Fibroblast of skin of abdomen (primary cell): ENCODE data around the gene GABRB3.

Experiments
- DNase-seq: peaks from one replicate; pipeline ENCODE4 v3.0.0-alpha.2; 2013

Gene GABRB3

DNA sequence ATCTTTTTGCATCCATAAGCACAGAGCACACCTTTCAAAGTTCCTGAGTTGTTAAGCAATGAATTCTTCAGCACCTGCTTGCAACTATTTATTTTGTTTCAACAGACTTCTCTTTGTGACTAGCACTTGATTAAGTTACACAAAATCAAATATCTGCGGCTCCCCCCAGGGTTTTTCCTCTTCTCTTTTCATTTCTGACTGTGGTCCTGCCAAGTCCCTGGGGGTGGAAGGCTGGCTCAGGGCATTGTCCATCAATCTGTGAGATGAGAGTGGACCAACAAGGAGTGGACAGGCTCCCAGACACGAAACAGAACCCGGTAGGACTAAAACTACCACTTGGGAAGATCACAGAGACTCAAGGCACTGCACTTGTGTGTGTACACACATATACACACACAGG lies 96.8 kb downstream of the GABRB3 start:
- DNase-seq = no peak

GRCh38 chr15:26674467-26674866 lies 98.4 kb downstream of the GABRB3 start:
- no peak for DNase-seq

DNA sequence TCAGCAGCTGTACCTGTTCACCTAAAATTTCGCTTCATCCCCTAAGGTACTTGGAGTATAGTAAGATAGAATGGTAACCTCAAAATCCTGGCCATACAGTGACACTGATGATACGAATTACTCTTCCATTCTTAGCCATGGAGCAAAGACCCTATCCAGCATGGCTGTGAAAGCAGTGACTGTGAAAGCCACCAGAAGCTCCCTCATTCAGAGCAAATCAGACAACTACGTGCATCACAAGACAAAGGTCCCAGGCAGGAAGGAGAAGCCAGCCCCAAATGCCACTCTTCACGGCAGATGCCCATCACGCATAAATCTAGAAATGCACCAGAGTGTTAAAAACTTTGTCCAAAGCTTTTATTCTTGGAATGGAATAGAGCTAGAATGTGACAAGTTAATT lies 99.4 kb downstream of the GABRB3 start:
- DNase-seq = no peak

- no peak for DNase-seq
These were observed 102.8 kb downstream of the GABRB3 start for GRCh38 chr15:26670116-26670515.

DNA sequence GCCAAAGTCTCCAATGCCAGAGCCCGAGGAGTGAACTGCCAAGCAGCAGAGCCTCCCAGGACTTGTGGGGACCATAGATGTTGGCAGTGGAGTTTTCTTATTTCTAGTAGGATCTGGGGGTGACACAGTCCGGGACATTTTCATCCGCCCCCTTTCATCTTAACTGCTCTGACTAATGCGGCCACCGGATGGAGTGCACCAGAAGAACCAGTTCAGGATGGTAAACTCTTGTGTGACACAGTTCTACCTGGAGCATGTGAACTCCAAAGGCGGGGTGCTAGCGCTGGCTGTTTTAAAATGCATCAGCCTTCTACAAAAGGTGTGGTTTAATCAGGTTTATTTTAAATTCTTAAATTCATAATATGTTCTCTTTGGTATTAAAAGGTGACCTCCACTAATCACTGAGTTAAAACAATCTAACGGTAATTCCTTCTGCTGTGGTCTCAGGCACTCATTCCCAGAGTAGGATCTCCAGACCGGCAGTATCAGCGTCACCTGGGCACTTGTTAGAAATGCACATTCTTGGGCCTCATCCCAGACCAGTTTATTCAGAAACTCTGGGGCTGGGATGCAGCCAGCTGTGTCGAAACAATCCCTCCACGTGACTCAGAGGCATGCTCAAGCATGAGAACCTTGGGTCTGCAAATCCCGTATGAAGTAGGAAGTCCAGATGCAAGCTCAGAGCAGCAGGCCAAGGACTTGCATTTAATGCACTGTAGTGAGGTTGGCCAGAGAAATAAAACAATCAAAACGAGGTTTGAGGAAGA lies 105.5 kb downstream of the GABRB3 start:
- DNase-seq = no peak

GRCh38 chr15:26665957-26666791 lies 106.7 kb downstream of the GABRB3 start:
- no peak for DNase-seq

- no peak for DNase-seq
These were observed 110.6 kb downstream of the GABRB3 start for GRCh38 chr15:26662283-26662682.

DNA sequence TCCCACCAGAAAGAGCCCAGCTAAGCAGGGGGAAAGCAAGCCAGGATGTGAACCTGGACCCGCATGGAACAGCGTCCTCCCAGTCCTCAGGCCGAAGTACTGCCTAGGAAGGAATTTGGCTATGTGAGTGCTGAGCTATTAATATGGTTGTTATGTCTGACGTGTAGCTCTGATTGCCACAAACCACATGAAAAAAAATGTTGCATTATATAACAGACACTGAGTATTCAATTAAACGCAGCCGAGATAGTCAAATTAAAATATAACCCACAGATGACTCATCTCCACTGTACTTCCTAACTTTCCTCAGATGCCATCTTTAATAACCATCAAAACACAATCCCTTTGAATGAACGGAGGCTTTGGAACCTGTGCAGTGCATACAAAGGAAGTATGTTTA lies 111.1 kb downstream of the GABRB3 start:
- no peak for DNase-seq

DNA sequence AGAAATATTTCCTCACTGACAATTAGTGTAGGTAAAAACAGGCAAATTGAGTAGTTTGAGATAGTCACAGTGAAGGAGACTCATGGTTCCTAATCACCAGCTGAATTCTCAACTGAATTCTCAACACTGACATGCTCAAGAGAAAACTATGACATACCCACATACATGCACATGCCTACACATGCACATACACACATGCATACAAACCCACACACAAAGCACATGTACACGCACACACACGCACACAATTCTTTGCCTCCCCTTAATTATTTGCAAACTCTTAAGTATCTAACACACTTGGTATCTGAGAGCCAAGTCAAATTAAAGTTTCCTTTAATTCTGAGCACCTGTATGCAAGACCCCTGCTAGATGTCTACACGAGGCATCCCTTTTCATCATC lies 111.8 kb downstream of the GABRB3 start:
- DNase-seq = no peak

- no peak for DNase-seq
These were observed 112.6 kb downstream of the GABRB3 start for GRCh38 chr15:26660241-26660640.

GRCh38 chr15:26658290-26658689 lies 114.6 kb downstream of the GABRB3 start:
- no peak for DNase-seq

DNA sequence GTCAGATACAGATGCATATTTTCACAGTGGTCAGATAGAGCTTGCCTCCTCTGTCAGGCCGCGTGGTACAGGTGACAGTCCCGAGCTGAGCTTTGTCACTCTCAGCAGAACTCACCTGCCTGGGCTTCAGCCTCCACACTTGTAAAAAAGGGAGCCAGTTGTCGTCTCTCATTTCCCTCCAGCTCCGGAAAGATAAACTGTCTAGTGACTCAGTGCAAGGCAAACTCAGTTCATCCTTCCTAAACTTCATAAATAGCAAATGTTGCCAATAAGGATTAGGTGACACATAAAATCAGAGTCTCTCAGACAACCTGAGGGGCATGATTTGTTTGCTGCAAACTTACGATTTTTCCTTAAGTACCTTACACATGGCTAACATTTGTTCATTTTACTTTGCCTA lies 116.8 kb downstream of the GABRB3 start:
- no peak for DNase-seq

GRCh38 chr15:26651909-26652308 lies 121.0 kb downstream of the GABRB3 start:
- DNase-seq = no peak

GRCh38 chr15:26648676-26649075 lies 124.2 kb downstream of the GABRB3 start:
- no peak for DNase-seq

GRCh38 chr15:26644948-26645347 lies 127.9 kb downstream of the GABRB3 start:
- DNase-seq = no peak

GRCh38 chr15:26641144-26641543 lies 131.7 kb downstream of the GABRB3 start:
- no peak for DNase-seq

GRCh38 chr15:26640601-26641000 lies 132.3 kb downstream of the GABRB3 start:
- DNase-seq = no peak

DNA sequence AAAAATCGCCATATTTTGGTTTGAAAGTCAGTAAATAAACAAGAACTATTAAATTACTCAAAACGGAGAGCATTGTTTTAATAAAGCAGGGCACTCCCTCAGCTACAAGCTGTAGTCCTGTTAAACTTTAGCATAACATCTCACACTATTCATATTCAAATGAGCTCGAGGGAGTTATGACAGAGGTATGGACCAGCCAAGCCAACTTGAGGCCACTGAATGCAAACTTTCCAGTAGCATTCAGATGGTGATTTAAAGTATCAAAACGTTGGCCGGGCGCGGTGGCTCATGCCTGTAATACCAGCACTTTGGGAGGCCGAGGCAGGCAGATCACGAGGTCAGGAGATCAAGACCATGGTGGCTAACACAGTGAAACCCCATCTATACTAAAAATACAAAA lies 132.9 kb downstream of the GABRB3 start:
- no peak for DNase-seq

- no peak for DNase-seq
These were observed 137.3 kb downstream of the GABRB3 start for GRCh38 chr15:26635614-26636013.

DNA sequence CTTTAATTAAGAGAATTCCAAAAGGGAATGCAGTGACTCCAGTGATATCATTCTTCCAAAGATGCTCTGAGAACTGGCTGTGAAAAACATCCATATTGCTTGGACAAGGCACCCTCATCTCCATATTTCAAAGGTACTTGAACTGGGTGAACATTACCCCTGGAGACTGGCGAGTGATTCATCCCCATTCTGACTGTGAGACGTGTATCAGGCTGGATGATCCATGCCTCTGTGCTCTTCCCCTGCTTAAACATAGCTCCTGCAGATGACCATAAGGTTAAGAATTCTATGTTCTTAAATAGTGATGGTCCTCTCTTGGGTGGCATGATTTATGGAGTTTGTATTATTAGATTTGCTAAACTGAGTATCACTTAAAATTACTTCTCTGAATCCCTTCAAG lies 137.8 kb downstream of the GABRB3 start:
- DNase-seq = no peak

DNA sequence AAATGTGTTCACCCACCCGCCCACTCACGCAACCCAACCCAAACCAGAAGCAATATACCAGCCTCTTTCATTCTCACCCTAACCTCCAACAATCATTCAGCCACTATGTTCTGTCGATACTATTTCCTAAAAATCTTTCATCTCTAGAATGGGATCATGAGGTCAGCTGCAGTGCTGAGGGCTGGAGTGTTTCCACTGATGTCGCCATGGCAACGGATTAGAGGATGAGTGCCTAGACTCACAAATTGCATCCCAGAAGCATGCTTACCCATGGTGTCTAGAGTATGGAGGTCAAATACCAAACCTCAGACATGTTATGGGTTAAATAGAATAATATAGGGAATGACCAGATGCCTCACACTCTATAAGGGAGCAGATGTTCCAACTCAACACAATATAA lies 138.5 kb downstream of the GABRB3 start:
- no peak for DNase-seq

GRCh38 chr15:26632500-26632899 lies 140.4 kb downstream of the GABRB3 start:
- DNase-seq = no peak

DNA sequence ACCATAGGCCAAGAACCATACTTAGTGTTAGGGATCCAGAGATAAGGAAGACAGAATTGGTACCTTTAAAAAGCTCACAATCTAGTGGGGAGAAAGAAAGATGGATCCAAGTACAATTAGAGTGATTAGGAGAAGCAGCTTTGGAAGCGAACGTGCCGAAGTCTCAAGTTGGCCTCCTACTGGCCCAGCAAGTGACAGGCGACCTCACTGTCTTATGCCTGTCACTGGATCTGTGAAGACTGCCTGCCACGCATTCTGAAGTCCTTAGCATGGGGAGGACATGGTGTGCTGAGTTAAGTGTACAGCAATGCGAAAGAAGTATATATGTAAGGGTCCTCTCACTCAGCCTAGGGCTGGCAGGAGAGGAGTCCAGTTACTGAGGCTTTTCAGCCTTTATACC lies 141.0 kb downstream of the GABRB3 start:
- no peak for DNase-seq

DNA sequence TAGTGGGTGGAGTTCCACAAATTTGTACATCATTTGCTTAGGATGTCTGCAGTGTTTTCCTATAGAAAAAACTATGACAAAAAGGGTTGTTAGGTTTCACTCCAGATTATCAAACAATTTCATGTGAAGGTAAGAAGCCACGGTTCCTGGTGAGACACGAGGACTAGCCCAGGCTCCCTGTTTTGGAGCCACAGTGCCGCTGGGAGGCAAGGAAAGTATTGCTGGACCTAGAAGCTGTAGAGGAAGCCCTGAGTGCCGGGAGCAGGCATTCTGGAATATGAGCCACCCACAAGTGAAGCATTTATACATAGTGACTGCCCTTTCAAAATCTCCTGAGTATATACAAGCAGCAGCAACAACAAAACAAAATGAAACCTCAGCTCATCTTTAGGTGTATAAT lies 142.0 kb downstream of the GABRB3 start:
- DNase-seq = no peak
